Neutrophil (primary cell): ENCODE data around the gene ASCC2.

ENCODE experiments used
- H3K27ac ChIP-seq: fragments of 200-600 bp; sonication (generic); 2 replicates; pipeline ENCODE4 v1.5.1; 2016; ENCODE audit warnings: mild to moderate bottlenecking, moderate library complexity
- H3K27me3 ChIP-seq: fragments of 200-600 bp; sonication (generic); 2 replicates; pipeline ENCODE4 v1.6.0; 2016; ENCODE audit warnings: mild to moderate bottlenecking
- H3K36me3 ChIP-seq: fragments of 200-600 bp; sonication (generic); 2 replicates; pipeline ENCODE4 v1.5.1; 2017
- H3K4me1 ChIP-seq, 2 experiments: fragments of 200-600 bp in 1 of 2; sonication (generic) in 1 of 2; 1 replicate in 1 of 2; 2 replicates in 1 of 2; pipeline versions ENCODE4 v1.5.1 to v1.6.1; 2013 to 2016; ENCODE audit warnings: low read depth in 1 of 2, low read length in 1 of 2, mild to moderate bottlenecking in 1 of 2, moderate library complexity in 1 of 2; ENCODE audit not compliant: control insufficient read depth in 1 of 2, insufficient read depth in 1 of 2
- H3K4me3 ChIP-seq, 2 experiments: fragments of 200-600 bp in 1 of 2; sonication (generic) in 1 of 2; 1 replicate in 1 of 2; 2 replicates in 1 of 2; pipeline ENCODE4 v1.5.1; 2013 to 2016; ENCODE audit warnings: low read depth in 1 of 2, low read length in 1 of 2, mild to moderate bottlenecking in 1 of 2, moderate library complexity in 1 of 2
- H3K9me3 ChIP-seq: fragments of 200-600 bp; sonication (generic); 2 replicates; pipeline ENCODE4 v1.5.1; 2016
- TF ChIP-seq, protein P1 (sequence below): fragments of 200-600 bp; sonication (generic); IDR thresholded peaks from 2 replicates; pipeline ENCODE4 v1.5.1; 2016; ENCODE audit warnings: antibody characterized with exemption

The ASCC2 gene, protein sequence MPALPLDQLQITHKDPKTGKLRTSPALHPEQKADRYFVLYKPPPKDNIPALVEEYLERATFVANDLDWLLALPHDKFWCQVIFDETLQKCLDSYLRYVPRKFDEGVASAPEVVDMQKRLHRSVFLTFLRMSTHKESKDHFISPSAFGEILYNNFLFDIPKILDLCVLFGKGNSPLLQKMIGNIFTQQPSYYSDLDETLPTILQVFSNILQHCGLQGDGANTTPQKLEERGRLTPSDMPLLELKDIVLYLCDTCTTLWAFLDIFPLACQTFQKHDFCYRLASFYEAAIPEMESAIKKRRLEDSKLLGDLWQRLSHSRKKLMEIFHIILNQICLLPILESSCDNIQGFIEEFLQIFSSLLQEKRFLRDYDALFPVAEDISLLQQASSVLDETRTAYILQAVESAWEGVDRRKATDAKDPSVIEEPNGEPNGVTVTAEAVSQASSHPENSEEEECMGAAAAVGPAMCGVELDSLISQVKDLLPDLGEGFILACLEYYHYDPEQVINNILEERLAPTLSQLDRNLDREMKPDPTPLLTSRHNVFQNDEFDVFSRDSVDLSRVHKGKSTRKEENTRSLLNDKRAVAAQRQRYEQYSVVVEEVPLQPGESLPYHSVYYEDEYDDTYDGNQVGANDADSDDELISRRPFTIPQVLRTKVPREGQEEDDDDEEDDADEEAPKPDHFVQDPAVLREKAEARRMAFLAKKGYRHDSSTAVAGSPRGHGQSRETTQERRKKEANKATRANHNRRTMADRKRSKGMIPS

DNA sequence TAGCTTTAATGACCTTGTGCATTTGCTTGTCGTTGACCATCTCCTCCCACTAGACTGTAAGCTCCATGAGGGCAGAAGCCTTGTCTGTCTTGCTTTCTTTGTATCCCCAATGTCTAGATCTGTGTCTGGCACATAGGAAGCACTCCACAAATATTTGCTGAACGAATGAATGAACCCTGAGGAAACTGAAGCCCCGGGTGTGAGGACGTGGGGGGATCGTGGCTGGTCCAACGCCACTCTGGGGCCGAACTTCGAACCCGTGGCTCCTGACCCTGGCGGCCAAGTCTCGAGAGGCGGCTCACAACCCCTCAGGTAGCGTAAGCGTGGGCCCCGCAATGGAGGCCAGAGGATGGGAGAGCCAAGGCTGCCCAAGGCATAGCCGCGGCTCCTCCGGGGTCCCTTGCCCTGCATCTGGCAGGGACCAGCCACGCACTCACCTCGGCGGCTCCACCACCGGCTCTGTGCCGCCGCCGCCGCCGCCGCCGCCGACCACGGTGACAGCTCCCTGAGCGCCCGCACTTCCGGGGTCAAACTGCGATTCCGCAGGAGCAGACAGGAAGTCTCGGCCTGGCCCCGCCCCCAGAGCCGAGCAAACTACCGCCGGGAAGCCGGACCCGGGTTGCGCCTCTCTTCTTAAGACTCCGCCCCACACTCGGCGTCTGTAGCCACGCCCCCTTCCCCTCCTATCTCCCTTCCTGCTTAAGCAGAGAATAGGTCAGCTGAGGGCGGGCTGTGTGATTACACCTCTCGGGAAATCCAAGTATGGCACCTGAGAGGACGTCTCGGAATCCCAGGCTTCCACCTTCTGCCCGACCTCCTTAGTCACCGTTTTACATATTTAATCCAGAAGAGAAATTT is at the start of gene ASCC2:
Gene ASCC2 (minus strand): TSS at position 534 of the 858 bp plus-strand sequence. CDS start 5,949 bp downstream, outside the sequence.
- Histone ChIP-seq H3K4me3 (peak within 1 kb of the TSS; percentile 85 to 90), H3K9me3 (no peaks in the 10 kb centered on the region), H3K36me3 (no peaks in the 10 kb centered on the region), H3K27me3 (no peaks in the 10 kb centered on the region), H3K4me1 (peaks cover 42 to 43% of the 10 kb centered on the region in 2 experiments), H3K27ac (peak within 1 kb of the TSS; percentile 91)
- TF ChIP-seq, protein P1, sequence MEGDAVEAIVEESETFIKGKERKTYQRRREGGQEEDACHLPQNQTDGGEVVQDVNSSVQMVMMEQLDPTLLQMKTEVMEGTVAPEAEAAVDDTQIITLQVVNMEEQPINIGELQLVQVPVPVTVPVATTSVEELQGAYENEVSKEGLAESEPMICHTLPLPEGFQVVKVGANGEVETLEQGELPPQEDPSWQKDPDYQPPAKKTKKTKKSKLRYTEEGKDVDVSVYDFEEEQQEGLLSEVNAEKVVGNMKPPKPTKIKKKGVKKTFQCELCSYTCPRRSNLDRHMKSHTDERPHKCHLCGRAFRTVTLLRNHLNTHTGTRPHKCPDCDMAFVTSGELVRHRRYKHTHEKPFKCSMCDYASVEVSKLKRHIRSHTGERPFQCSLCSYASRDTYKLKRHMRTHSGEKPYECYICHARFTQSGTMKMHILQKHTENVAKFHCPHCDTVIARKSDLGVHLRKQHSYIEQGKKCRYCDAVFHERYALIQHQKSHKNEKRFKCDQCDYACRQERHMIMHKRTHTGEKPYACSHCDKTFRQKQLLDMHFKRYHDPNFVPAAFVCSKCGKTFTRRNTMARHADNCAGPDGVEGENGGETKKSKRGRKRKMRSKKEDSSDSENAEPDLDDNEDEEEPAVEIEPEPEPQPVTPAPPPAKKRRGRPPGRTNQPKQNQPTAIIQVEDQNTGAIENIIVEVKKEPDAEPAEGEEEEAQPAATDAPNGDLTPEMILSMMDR = peak; percentile 70

DNA sequence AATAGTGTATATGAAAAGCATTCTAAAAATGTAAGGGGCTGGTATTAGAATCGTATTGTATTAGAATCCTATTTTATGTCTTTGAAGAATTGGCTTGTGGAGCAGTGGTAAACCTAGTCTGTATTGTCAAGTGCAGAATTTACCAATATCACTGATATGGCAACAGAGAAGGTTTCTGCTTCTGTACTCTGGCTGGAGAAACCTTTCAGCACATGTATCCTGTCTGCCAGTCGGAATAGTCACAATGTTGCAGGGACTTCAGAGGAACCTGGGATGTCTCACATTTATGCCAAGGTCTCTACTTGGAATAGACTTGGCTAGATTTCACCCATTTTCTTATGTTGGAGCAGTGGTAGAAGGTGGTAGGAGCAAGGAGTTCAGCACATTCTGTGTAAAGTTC is 49.3 kb upstream of the ASCC2 start:
- TF ChIP-seq, protein P1 = no peak
- Histone ChIP-seq H3K4me3 (peak overlapping the region; percentile 80 to 99), H3K36me3 (no peaks in the 10 kb centered on the region), H3K27me3 (no peaks in the 10 kb centered on the region), H3K27ac (peak overlapping the region; percentile 98), H3K4me1 (peaks cover 78 to 81% of the 10 kb centered on the region in 2 experiments), H3K9me3 (no peaks in the 10 kb centered on the region)

DNA sequence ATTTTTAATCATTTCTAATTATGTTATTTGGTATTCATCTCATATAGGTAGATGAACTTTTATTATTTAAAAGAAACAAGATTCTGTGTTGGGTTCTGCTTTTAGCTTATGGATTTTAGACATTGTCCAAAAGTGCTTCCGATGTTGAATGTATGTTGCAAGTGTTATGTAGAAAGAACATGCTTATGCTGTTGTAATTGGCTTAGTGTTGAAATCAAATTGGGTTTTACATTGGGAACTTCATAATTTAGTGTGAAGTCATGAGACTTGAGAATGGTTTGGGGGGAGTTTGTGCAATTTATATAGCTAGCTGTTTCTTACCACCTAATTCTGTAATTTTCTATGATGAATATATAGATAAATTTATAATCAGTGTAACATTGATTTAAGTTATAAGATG is 48.5 kb upstream of the ASCC2 start:
- Histone ChIP-seq H3K36me3 (no peaks in the 10 kb centered on the region), H3K4me3 (peak overlapping the region; percentile 80 to 99), H3K27me3 (no peaks in the 10 kb centered on the region), H3K27ac (peak overlapping the region; percentile 98), H3K9me3 (no peaks in the 10 kb centered on the region), H3K4me1 (peaks cover 73 to 75% of the 10 kb centered on the region in 2 experiments)
- TF ChIP-seq, protein P1 = no peak

DNA sequence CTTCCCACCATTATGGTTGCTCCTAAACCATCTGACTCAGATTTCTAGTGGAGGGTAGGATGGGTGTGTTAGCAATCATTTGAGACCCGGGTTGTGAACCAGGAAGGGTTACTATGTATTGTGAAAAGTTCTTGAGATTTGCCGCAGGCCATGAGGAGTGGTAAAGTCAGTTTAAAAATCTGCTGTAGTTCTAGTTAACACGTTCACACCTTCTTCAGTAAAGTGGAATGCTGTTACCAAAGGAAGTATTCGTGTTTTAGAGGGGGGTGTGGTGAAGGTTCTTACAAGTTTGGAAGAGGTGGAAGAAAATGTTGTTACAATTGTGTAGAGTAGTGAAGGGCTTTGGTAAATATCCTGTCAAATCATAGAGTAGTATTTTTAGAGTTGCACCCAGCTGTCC is 47.5 kb upstream of the ASCC2 start:
- H3K4me1 ChIP-seq = peaks cover 69% of the 10 kb centered on the region in 2 experiments
- H3K9me3 ChIP-seq = no peaks in the 10 kb centered on the region
- no peaks in the 10 kb centered on the region for H3K36me3 ChIP-seq
- no peaks in the 10 kb centered on the region for H3K27me3 ChIP-seq
- TF ChIP-seq, protein P1 = no peak
- H3K4me3 ChIP-seq = peak overlapping the region; percentile 80 to 99
- peak overlapping the region; percentile 98 for H3K27ac ChIP-seq

DNA sequence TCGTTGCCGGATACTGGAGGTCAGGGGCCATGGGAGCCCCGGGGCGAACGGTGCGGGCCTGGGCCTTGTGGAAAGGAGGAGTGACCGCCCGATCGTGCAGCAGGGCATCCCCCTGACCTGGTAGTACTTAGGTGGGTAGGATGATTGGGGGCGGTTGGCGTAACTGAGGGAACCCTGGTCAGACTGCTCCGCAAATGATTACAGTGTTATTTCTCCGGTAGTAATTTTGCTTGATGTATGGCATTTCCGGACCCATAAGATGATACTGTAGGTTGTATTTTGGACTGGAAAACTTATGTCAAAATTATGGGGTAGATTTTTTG is 45.7 kb upstream of the ASCC2 start:
- TF ChIP-seq, protein P1 = no peak
- Histone ChIP-seq H3K36me3 (no peaks in the 10 kb centered on the region), H3K9me3 (no peaks in the 10 kb centered on the region), H3K4me3 (peak overlapping the region; percentile 80 to 99), H3K27me3 (no peaks in the 10 kb centered on the region), H3K4me1 (peaks cover 50 to 55% of the 10 kb centered on the region in 2 experiments), H3K27ac (peak overlapping the region; percentile 98)
